A549 (cell line): Measurements from ENCODE around the gene FANCC.

ENCODE experiments used
- CHD4 ChIP-seq: fragments of 200-600 bp; sonication (generic); IDR thresholded peaks from 2 replicates; pipeline ENCODE4 v1.6.1; 2016; ENCODE audit warnings: antibody characterized with exemption, mild to moderate bottlenecking, borderline replicate concordance
- EP300 ChIP-seq, 2 experiments: fragments of >200 bp; sonication (Bioruptor Twin); formaldehyde crosslinking; IDR thresholded peaks; 2 replicates in 1 of 2; 3 replicates in 1 of 2; pipeline ENCODE4 v1.6.1; 2016 to 2017
- JUNB ChIP-seq: fragments of >200 bp; sonication (Bioruptor Twin); formaldehyde crosslinking; IDR thresholded peaks from 2 replicates; pipeline ENCODE4 v1.6.1; 2016
- MAFK ChIP-seq: fragments of 450-650 bp; IDR thresholded peaks from 2 replicates; pipeline ENCODE4 v1.6.1; 2014; ENCODE audit not compliant: partially characterized antibody
- POLR2A ChIP-seq: IDR thresholded peaks from 2 replicates; pipeline ENCODE4 v1.6.1; 2012; ENCODE audit warnings: mild to moderate bottlenecking, low read length
- RAD21 ChIP-seq, 2 experiments: fragments of >200 bp in 1 of 2; sonication (Bioruptor Twin) in 1 of 2; formaldehyde crosslinking in 1 of 2; IDR thresholded peaks in 1 of 2; conservative IDR thresholded peaks in 1 of 2; 2 replicates in 1 of 2; 3 replicates in 1 of 2; pipeline ENCODE4 v1.6.1; 2012 to 2018; ENCODE audit warnings: inconsistent platforms in 1 of 2
- RFX5 ChIP-seq: fragments of 450-650 bp; IDR thresholded peaks from 2 replicates; pipeline ENCODE4 v1.7.1; 2014; ENCODE audit warnings: antibody characterized with exemption, mild to moderate bottlenecking, moderate library complexity
- TF ChIP-seq, protein P1 (sequence below): fragments of 150-350 bp; IDR thresholded peaks from 2 replicates; pipeline ENCODE4 v1.6.1; 2014; ENCODE audit warnings: low read depth, mild to moderate bottlenecking, low read length
- TF ChIP-seq, protein P2 (sequence below): IDR thresholded peaks from 2 replicates; pipeline ENCODE4 v1.6.1; 2012
- TF ChIP-seq, protein P3 (sequence below): fragments of >200 bp; sonication (Bioruptor Twin); formaldehyde crosslinking; IDR thresholded peaks from 3 replicates; pipeline ENCODE4 v1.5.1; 2016
- TF ChIP-seq, protein P4 (sequence below): fragments of >200 bp; sonication (Bioruptor Twin); formaldehyde crosslinking; IDR thresholded peaks from 3 replicates; pipeline ENCODE4 v1.6.1; 2016

DNA sequence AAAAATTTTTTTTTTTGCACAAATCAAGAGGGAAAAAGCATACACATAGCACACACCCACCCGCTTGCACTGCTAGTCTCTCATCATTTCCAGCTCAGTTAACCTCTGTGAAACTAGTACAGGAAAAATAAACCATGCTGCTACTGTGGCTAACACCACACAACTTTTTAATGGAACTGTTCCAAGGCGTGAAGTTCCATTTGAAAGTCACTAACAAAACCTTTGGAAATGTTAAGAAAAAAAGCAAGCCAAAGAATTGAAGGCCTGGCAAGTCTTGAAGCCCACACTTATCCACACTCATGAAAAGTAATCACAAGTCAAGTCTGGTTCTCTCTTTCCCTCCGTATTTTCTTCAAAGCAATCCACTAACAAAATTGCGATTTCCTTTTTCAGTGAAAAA is 116.3 kb downstream of the FANCC start:
- TF ChIP-seq RAD21 (conservative IDR thresholded peaks at IDR 0.05 in 1 of 2, IDR thresholded peaks at IDR 0.05 in 1 of 2) (no peak), POLR2A (no peak), JUNB (no peak), CHD4 (no peak), RFX5 (no peak), EP300 (IDR thresholded peaks at IDR 0.05) (no peak), MAFK (no peak)
- TF ChIP-seq, protein P1, sequence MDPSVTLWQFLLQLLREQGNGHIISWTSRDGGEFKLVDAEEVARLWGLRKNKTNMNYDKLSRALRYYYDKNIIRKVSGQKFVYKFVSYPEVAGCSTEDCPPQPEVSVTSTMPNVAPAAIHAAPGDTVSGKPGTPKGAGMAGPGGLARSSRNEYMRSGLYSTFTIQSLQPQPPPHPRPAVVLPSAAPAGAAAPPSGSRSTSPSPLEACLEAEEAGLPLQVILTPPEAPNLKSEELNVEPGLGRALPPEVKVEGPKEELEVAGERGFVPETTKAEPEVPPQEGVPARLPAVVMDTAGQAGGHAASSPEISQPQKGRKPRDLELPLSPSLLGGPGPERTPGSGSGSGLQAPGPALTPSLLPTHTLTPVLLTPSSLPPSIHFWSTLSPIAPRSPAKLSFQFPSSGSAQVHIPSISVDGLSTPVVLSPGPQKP: no peak
- TF ChIP-seq, protein P2, sequence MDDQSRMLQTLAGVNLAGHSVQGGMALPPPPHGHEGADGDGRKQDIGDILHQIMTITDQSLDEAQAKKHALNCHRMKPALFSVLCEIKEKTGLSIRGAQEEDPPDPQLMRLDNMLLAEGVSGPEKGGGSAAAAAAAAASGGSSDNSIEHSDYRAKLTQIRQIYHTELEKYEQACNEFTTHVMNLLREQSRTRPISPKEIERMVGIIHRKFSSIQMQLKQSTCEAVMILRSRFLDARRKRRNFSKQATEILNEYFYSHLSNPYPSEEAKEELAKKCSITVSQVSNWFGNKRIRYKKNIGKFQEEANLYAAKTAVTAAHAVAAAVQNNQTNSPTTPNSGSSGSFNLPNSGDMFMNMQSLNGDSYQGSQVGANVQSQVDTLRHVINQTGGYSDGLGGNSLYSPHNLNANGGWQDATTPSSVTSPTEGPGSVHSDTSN: no peak
- TF ChIP-seq, protein P3, sequence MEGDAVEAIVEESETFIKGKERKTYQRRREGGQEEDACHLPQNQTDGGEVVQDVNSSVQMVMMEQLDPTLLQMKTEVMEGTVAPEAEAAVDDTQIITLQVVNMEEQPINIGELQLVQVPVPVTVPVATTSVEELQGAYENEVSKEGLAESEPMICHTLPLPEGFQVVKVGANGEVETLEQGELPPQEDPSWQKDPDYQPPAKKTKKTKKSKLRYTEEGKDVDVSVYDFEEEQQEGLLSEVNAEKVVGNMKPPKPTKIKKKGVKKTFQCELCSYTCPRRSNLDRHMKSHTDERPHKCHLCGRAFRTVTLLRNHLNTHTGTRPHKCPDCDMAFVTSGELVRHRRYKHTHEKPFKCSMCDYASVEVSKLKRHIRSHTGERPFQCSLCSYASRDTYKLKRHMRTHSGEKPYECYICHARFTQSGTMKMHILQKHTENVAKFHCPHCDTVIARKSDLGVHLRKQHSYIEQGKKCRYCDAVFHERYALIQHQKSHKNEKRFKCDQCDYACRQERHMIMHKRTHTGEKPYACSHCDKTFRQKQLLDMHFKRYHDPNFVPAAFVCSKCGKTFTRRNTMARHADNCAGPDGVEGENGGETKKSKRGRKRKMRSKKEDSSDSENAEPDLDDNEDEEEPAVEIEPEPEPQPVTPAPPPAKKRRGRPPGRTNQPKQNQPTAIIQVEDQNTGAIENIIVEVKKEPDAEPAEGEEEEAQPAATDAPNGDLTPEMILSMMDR: no peak
- TF ChIP-seq, protein P4, sequence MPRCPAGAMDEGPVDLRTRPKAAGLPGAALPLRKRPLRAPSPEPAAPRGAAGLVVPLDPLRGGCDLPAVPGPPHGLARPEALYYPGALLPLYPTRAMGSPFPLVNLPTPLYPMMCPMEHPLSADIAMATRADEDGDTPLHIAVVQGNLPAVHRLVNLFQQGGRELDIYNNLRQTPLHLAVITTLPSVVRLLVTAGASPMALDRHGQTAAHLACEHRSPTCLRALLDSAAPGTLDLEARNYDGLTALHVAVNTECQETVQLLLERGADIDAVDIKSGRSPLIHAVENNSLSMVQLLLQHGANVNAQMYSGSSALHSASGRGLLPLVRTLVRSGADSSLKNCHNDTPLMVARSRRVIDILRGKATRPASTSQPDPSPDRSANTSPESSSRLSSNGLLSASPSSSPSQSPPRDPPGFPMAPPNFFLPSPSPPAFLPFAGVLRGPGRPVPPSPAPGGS: no peak
